HS-5 (cell line): ENCODE results near the gene SCRT2.

Source experiments
- DNase-seq: peaks from one replicate; pipeline ENCODE4 v3.0.0-alpha.2; 2012; ENCODE audit warnings: low read depth

SCRT2 gene

DNA sequence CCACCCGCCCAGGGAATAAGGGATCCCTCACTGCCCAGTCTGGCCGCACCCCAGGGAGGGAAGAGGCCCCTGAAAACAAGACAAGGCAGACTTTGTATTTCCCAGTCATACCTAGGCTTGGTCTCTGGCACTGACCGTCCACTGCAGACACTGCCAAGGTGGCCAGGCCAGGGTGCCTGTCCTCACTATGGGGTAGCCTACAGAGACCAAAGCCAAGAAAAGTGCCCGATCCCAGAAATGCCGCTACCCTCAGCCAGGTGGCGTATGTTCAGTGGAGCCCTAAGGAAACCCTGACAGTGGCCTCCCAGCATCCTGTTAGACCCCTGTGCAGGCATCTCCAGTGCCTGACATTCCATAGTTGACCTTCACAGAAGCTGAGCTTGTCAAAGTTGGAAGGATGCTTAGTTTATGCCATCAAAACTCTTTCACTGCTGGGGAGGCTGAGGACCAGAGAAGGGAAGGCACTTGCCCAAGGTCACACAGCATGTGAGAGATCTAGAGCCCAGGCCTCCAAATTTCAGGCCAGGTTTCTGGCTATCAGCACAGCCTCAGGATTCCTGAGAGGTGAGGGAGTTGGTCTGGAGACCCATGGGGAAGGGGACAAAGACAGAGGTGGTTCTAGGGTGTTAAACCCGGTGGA lies 2.5 kb downstream of the SCRT2 start:
- DNase-seq = no peak

DNA sequence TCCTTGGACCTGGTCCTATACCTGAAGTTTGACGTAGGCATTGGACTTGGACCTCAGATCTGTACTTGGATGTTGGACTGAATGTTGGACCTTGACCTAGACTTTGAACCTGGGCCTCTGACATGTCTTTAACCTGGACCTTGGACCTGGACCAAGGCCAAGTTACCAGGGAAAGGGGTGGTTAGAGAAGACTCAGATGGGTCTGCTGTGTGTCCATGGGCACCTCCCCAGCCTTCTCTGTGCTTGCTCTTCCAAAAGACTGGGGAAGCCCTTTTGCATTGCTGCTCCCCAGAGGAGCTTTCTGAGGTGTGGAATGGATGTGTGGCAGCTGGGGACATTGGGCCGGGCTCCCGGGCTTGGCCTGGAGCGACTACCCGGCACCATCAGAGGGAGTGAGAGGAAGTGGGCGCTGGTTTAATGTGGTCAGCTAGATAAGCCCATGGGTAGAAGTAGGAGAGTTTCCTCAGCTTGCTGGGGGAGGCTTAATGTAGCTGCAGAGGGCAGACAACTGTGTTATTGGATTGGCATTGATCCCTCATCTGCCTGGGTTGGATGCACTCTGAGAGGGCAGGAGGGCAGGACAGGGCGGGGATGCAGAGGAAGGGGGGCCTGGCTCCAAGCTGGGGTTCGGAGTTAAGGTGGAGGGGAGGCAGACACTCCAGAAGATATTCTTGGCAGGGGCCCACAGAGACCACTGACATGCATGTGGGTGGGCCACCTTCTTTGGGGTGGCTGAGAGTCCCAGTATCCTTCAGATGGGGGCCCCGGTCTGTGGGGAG lies 4.2 kb downstream of the SCRT2 start:
- DNase-seq = no peak

DNA sequence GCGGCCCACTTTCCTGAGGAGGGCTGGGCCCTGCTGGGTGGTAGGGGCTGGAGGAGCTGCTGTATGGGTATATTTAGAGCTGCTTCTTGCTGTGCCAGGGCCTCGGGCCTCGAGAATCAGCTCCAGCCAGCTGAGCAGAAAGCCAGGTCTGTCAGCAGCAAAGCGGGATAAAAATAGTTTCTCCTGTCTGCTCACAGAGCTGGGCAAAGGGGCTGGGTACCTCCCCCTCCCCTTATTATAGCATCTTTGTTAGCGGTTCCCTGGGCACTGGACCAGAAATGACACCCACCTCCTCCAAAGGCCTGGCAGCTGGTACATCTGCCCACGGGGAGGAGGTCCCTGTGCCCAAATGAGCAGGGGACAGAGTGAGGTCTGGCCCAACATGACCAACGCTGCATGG lies 6.0 kb downstream of the SCRT2 start:
- DNase-seq = no peak

DNA sequence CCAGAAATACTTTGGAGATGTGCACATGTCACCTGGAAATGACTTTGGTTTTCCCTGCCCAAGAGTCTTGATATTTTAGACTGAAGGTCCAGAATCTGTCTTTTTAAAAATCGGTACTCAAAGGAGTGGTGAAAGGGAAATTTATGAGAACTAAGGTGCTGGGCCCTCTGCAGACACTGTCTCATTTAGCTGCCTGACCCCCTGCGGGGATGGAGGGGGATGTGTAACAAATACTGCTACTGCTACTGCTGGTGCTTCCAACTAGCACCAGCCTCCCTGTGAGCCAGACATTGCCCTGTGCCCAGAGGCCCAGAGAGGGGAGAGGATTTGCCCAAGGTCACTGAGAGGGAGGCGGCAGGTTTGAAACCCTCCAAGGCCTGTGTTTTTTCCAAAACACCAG lies 7.0 kb downstream of the SCRT2 start:
- DNase-seq = no peak

DNA sequence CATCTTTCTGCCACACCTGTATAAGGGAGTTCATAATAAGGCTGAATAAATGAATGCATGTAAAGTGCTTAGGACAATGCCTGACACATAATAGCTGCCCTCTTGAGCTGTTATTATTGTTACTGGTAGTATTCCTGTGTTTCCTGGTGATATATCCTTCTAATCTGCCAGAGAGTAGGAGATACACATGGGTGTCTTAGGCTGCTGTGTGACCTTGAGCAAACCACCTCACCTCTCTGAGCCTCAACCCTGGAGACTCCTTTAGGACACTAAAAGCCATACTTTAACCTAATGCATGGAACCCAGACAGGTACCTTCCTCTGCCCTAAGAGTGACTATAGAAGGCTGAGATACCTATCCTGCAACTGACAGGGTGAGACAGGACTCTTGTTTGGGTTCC lies 7.6 kb downstream of the SCRT2 start:
- DNase-seq = no peak

DNA sequence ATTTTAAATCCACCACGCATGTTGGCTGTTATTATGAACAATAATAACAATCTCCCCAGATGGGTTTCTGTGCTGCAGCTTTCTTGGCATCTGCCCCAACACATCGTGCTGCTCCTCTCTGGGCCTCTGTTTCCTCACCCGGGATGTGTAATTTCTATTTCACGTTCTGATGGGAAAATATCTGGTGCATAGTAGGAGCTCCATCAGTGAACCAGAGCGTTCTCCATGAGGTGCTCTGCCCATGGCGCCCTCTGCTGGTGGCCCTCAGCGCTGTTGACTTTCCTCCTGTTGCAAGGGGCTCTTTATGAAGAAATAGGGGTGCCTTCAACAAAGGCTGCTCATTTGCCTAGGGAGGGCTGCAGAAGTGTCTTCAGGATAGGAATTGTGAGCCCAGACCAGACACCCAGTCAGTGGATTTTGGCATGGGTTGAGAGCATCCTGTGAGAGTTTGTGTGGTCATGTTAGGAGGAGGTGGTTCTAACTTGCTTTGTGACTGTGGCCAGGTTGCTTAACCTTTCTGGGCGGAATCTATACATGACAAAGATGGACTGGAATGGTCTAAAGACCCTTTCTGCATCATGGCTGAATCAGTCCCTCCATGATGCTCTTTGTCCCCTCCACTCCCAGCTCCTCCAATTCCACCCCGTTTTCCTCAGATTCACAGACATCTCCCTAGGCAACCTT lies 8.1 kb downstream of the SCRT2 start:
- no peak for DNase-seq

DNA sequence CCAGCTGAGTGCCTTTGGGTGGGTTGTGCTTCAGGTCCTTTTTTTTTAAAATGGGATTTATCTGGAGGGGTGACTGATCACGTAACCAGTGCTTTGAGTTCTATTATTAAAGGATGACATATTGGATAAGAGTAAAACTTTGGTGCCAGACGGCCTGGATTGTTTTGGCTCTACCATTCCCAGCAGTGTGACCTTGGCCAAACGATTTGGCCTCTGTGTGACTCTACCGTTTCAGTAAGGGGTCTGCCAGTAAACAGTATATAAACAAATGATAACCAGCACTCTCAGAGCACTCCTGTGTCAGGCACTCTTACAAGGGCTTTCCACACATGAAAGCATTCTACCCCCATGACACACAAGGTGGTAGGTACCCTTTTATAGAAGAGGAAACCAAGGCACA lies 8.7 kb downstream of the SCRT2 start:
- no peak for DNase-seq

DNA sequence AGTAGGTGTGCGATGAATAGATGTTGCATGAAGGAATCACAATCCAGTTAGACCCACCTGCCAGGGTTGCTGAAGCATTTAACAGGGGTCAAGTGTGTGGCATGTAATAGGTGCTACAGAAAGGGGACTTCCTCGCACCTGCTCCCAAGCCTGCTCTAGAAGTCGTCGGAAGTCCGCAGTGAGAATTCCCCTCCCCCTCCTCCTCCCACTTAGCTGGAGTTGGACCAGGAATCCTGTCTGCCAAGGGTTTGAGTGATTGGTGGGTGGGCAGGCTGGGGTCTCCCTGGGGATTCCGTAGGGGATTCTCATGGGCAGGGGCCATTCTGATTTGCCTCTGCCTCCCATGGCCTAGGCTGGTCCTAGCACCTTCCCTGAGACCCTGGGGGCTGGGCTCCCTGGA lies 10.3 kb downstream of the SCRT2 start:
- no peak for DNase-seq

DNA sequence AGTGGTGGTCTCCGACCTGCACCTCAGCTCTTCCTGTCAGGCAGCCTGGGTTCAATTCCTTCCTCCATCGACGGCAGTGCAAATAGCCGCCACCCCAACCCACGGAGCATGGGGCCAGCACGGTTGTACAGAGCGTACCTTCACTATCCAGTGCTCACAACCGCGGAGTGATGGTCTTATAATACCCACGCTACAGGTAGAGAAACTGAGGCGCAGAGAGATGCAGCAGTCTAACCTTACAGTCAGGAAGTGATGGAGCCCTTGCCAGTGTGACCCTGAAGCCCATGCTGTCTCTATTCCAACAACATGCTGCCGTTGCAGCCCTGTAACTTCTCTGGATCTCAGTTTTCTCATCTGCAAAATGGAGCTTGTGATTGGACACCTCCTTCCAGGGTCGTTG lies 11.0 kb downstream of the SCRT2 start:
- no peak for DNase-seq

DNA sequence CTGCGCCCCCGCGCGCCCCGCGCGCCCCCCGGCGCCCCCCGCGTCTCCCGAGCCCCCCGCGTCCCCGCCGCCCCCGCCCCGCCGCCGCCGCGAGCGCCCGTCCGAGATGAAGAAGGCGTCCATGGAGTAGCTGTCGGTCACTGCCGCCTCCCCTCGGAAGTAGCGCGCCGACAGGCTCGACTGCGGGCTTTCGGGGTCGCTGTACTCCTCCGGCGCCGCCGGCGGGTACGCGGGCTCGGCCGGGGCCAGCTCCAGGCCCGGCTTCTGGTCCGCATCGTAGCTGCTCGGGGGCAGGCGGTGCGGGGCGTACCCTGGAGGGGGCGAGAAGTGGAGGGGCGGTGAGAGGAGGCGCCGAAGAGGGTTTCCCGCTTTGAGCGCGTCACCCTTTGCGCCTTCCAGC lies 11.5 kb downstream of the SCRT2 start:
- no peak for DNase-seq

DNA sequence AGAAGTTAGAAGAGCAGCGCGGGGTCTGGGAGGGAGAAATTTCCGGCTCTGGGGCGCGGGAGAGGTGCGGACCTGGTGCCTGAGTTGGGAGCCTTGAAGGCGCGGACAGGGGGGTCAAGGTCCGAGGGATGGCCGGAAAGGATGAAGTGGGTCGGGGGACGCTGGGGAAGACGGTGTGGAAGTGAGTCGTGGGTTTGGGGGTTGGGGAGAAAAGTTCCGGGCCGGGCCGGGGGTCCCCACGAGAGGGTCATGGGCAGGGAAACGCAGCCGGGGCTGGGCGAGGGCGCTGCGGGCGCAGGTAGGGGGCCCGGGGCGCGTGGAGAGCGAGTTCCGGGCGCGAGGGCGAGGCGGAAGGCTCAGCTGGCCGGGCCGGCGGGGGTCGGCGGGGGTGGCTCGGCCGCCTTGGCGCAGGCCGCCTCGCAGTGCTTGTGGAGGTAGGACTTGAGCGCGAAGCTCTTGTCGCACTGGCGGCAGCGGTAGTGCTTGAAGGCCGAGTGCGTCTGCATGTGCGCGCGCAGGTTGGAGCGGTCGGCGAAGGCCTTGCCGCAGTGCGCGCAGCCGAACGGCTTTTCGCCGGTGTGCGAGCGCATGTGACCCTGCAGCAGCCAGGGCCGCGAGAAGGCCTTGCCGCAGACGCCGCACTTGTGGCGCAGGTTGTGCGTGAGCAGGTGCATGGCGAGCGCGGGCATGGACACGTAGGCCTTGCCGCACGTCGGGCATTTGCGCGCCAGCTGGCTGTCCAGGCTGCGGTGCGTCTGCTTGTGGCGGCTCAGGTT lies 12.1 kb downstream of the SCRT2 start:
- DNase-seq = no peak

DNA sequence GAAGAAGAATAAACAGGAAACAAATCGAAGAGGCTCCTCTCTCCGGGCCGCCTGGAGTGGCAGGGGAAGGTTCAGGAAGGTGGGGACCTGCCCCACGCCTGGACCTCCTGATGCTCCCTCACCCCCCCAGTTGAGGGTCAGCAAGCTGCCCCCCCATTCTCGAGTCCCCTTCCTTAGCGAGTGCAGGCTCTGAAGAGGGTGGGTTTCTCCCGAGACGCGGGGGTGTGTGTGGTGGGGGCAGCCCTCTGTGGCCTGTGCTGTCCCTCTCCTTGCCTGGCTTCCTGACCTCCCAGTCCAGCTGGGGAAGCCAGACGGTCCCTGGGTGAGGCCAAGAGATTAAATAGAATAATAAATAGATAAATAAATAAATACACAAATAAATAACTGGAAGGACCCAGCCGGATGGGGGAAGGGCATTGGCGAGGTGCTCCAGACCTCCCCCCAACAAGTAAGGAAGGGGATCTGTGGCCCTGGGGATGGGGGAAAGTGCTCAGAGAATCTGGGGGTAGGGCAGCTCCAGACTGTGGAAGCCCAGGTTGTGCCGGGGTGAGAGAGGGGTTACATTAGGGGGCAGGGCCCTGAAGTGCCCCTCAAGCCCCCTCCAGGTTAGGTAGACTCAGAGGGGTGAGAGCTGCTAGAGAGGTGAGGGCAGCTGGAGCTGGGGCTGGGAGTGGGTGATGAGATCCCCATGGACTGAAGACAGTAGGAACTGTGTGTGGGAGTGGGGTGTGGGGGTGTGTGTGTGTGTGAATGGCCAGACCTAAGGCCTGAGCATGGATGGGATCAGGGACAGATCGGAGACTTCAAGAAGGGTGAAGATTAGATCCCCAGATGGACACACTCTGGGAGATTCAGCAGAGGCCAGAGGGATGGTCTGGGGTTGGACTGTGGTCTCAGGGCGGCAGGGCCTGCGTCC lies 13.1 kb downstream of the SCRT2 start:
- DNase-seq = no peak

DNA sequence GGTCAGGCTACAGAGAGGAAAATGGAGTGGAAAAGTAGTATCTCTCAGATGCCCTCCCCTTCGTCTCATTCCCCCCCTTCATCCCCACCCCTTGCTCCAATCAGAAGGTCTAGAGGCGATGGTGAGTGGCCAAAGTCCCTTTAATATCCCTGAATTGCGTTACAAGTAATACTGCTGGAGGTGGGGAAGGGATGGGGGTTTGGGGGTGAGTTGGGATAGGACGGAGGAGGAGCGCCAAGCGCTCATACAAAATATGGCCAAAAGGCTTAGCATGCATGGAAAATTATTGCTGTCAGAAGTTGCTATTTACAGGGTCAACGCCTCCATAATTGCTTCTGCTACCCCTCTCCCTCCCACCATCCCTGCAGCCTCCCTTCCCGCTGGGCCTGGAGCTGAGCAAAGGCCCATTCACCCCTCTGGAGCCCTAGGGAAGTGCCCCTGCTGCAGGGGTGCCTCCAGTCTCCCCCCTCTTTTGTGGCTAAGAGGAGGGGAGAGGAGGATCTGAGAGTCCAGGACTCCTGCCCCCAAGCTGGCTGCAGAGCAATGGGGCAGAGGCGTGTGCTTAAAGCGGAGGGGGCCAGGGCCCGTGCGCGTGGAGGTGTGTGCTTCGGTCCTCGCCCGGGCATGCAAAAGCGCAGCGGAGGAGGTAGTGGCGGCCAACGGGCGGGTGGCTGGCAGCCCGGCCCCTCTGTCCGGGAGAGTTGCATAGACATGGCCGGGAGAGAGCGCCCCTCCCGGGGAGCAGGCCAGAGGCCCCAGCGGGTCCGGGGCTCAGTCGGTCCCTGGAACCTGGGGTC lies 13.9 kb downstream of the SCRT2 start:
- no peak for DNase-seq

DNA sequence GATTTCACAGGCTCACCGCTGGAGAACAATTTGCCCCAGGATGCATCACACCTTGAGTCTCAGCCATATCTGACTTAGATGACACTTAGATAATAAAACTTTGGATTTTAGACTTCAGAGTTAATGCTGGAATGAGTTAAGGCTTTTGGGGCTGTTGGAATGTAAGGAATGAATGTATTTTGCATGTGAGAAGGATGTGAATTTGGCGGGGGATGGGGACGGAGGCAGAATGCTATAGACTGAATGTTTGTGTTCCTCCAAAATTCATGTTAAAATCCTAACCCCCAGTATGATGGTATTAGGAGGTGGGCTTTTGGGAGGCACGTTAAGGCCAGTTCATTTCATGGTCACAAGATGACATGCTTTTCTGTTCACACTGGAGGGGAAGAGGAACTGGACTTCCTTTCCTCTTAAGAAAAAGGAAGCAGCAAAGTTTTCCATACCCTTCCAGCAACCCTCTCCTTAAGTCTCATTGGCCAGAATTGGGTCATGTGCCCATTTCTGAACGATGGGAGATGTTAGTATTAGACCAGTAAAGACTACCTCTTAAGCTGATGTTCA lies 16.8 kb downstream of the SCRT2 start:
- no peak for DNase-seq

DNA sequence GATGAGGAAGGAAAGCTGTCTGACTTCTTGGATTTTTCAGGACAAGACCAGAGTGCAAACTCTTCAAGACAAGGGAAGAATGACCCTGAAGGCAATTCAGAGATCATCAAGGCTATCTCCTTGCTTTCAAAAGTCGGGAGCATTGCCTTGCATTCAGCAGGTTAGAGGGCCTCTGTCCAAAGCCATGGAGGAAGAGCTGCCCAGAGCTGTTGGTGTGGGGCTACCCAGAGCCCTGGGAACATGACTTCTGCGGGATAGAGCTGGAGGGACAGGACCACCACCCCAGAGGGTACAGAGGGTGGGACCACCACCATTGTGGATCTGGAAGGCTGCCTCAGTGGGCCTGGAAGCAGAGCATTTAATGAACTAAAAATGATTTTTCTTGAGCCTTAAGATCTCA lies 17.4 kb downstream of the SCRT2 start:
- DNase-seq = no peak

DNA sequence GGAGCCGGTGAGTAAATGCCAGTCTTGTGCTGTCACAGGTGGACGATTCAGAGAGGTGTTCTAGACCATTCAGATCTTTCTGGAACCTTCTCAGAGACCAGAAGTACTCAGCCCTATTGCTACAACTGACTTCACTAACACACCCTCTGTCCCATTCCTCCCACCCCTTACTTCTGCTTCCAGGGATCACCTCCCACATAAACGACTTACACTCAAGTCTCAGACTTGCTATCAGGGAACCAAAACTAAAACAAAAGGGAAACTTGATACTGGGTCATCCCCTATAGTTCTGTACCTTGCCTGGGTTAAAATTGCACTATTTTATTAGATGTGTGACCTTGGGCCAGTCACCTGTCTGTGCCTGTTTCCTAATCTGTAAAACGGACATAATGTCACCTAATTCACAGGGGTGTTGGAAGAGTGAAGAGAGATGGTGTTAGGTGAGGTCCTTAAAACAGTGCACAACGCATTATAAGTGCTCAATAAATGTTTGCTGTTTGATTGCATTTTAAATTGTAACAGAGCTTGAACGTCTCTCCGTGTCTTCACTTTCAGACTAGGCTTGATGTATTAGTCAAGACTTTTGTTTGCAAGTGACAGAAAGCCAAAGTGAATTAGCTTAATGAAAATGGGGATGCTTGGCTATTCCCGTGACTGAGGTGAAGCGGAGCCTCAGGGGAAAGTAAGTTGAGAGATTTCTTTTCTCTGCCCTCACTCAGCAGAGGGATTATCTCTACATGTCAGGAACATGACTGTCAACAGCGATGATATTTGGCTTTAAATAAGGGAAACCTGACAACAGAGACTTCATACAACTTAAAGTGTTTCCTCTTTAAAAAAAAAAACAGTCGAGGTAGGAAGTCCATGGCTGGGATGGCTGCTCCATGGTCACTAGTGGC lies 19.6 kb downstream of the SCRT2 start:
- no peak for DNase-seq

DNA sequence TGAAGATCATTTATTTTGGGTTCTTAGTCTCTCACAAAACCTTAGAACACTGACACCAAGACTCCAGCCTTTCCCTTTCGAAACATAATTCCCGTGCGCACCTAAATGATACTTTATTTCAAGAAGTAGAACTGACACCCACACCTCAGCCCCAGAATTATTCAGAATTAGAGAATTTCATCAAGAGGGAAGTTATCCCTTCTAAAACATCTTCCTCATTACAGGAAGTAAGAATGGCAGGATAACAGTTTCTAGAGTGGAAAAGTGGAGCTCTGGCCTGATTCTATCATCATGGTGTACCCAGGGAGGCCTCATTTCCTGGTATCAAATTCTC lies 21.2 kb downstream of the SCRT2 start:
- DNase-seq = no peak

DNA sequence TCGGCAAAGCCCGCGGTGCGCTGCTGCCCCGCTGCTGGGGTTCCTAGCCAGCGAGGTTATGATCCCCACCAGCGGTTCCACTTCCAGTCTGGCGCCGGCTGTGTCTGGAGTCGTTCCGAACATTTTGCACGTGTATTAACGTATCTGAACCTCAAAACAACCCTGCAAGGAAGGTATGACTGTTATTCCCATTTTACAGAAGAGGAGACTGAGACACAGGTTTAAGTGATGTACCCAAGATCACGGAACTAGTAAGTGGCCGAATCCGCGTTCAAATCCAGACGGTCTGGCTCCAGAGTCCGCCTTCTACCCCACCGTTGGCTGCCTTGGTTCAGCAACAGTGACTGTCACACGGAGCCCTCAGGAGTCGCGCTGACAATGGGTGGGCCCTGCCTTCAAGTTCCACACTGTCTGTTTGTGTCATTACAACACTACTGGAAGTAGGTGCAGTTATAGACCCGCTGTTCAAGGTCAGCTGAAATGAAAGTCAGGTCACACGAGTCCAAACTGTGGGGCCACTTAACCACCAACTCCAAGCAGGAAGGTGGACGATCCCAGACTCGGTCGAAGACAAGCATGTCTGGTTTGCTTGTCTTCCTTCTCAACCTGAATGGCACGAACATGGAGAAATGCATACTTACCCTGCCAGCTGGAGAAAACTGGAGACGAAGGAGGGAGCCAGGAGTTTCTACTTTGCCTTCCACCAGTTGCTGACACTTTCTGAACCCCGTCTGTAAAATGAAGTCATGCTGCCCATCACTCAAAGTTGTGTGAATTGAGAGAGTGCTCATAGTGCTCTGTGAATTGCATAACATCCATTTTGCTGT lies 21.8 kb downstream of the SCRT2 start:
- DNase-seq = no peak
